ENCODE data around the gene PRKAR1B. TPM values are rescaled to one million over a fixed set of nuclear protein-coding genes. Genes with fewer than 3 reads are reported as not detected.

PRKAR1B gene
- total and polyA plus RNA-seq, 7 donors: 1.4 to 4.6 (median 1.9) TPM

DNA sequence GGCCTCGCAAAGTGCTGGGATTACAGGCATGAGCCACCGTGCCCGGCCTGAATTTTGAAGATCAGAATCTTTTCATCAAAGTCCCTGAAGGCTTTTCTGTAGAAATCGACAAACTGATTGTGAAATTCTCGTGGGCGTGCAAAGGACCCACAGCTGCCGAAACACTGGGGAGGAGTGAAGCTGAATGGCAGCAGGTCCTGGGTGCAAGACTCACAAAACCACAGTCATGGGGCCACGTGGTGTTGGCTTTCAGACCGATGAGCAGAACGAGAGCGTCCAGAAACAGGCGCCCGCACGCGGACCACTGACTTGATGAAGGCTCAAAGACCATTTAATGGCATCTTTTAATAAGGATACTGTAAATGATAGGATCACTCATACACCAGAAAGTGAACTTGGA lies 24.7 kb upstream of the PRKAR1B start:
- H3K4me1 ChIP-seq: no peaks in the 10 kb centered on the region
- intact Hi-C loops (cut with DNase I): no loop called here
- DNase-seq: peak in 1 of 2 donors; percentile 23
- WGBS, 3 donors: 86 to 88% (median 87%) methylated on average over 15 of the region's 15 CpGs
- H3K36me3 ChIP-seq (ENCODE audit: insufficient read depth in 1 of 2, low read depth in 1 of 2): peaks cover 1 to 29% of the 10 kb centered on the region in 2 donors
- no peak for ATAC-seq
- H3K27me3 ChIP-seq (ENCODE audit: insufficient read depth in 3 of 3, low read length in 2 of 3): no peaks in the 10 kb centered on the region
- no peak overlapping the region for H3K4me3 ChIP-seq
- H3K27ac ChIP-seq: no peak overlapping the region
- no peaks in the 10 kb centered on the region for H3K9me3 ChIP-seq
- TF ChIP-seq, protein P1, sequence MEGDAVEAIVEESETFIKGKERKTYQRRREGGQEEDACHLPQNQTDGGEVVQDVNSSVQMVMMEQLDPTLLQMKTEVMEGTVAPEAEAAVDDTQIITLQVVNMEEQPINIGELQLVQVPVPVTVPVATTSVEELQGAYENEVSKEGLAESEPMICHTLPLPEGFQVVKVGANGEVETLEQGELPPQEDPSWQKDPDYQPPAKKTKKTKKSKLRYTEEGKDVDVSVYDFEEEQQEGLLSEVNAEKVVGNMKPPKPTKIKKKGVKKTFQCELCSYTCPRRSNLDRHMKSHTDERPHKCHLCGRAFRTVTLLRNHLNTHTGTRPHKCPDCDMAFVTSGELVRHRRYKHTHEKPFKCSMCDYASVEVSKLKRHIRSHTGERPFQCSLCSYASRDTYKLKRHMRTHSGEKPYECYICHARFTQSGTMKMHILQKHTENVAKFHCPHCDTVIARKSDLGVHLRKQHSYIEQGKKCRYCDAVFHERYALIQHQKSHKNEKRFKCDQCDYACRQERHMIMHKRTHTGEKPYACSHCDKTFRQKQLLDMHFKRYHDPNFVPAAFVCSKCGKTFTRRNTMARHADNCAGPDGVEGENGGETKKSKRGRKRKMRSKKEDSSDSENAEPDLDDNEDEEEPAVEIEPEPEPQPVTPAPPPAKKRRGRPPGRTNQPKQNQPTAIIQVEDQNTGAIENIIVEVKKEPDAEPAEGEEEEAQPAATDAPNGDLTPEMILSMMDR (IDR thresholded peaks at IDR 0.05): no peak

DNA sequence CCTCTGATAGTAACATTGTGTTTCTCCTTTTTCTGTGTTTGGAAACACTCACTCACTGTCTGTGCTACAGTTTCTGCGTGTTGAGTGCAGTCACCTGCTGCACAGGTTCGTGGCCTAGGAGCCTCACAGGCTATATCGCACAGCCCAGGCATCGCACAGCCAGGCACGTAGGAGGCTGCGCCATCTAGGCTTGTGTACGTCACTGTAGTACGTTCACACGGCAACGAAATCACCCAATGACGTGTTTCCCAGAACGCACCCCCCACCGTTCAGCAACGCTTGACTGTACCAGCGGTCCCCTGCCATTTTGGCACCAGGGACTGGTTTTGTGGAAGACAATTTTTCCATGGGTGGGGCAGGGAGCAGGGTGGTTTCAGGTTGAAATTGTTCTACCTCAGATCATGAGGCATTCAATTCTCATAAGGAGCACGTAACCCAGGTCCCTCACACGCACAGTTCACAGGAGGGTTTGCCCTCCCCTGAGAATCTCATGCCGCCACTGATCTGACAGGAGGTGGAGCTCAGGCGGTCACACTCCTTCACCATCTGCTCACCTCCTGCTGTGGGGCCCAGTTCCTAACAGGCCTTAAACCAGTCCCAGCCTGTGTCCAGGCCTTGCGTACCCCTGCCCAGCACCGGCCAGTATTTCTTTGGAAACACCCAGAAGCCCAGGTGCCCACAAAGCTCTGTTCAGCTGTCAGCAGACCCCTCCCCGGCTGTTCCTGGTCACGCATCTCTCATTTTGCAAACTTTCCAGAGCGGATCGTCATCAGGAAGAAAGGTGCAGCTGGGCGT lies 23.2 kb upstream of the PRKAR1B start:
- intact Hi-C loops (cut with DNase I): no loop called here
- H3K9me3 ChIP-seq: no peaks in the 10 kb centered on the region
- DNase-seq (peak in 1 of 2 donors; percentile 12), ATAC-seq (no peak)
- H3K4me3 ChIP-seq: no peak overlapping the region
- WGBS, 3 donors: 94 to 97% (median 95%) methylated on average over 26 of the region's 26 CpGs
- H3K36me3 ChIP-seq (ENCODE audit: insufficient read depth in 1 of 2, low read depth in 1 of 2): peaks cover 0 to 24% of the 10 kb centered on the region in 2 donors
- no peak overlapping the region for H3K27ac ChIP-seq
- no peaks in the 10 kb centered on the region for H3K27me3 ChIP-seq (ENCODE audit: insufficient read depth in 3 of 3, low read length in 2 of 3)
- H3K4me1 ChIP-seq: no peaks in the 10 kb centered on the region
- TF ChIP-seq, protein P1 (IDR thresholded peaks at IDR 0.05): no peak

DNA sequence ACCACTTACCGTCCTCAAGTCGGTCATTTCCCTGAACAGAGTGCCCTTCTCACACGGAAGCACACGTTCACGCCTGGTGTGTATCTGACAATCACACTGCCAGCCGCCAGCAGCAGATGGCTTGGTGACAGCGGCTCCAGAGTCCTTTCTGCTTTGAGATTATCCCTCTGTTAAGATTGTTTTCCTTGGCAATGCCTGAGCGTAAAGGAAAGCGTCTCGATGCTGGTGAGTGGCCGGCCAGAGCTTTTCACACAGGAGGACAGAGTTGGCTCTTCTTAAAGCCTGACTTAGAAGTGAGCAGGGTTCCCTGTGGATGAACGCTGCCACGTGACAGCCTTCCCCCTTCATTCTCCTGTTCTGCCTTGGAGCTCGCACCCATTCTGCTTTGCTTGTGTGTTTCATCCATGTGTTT lies 22.1 kb upstream of the PRKAR1B start:
- intact Hi-C loops (cut with DNase I): loop anchor here in 1 of 2 donors (2.0 kb wide), 1 partner anchor 18 kb away; no protein-coding TSS in a partner anchor
- peaks cover 0 to 21% of the 10 kb centered on the region in 2 donors for H3K36me3 ChIP-seq (ENCODE audit: insufficient read depth in 1 of 2, low read depth in 1 of 2)
- TF ChIP-seq, protein P1 (IDR thresholded peaks at IDR 0.05): no peak
- H3K4me3 ChIP-seq: no peak overlapping the region
- no peaks in the 10 kb centered on the region for H3K4me1 ChIP-seq
- H3K9me3 ChIP-seq: no peaks in the 10 kb centered on the region
- no peak for ATAC-seq
- no peaks in the 10 kb centered on the region for H3K27me3 ChIP-seq (ENCODE audit: insufficient read depth in 3 of 3, low read length in 2 of 3)
- WGBS, 3 donors: 50 to 61% (median 54%) methylated on average over 14 of the region's 14 CpGs
- no peak overlapping the region for H3K27ac ChIP-seq
- peak in 1 of 2 donors; percentile 30 for DNase-seq

DNA sequence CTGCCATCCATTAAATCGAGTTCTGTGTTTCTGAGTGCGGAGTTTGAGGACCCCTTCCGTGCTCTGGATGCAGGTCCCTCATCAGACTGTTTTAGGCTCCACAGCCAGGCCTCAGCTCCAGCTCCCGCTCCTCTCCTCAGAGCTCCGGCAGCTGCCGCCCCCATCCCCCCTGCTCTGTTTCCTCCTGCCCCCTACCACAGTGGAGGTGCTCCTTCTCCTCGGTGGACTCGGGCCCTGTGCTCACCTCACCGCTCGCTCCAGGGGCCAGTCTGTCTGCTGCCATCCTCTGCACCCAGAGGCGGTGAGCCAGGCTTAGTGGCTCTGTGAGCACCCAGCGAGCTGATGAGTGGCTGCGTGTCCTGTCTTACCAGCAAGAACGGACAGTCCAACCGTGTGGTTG lies 21.4 kb upstream of the PRKAR1B start:
- intact Hi-C loops (cut with DNase I): loop anchor here in 1 of 2 donors (2.0 kb wide), 1 partner anchor 18 kb away; no protein-coding TSS in a partner anchor
- DNase-seq: peak in 1 of 2 donors; percentile 34
- Histone ChIP-seq H3K27me3 (ENCODE audit: insufficient read depth in 3 of 3, low read length in 2 of 3) (no peaks in the 10 kb centered on the region), H3K36me3 (ENCODE audit: insufficient read depth in 1 of 2, low read depth in 1 of 2) (peaks cover 0 to 18% of the 10 kb centered on the region in 2 donors), H3K9me3 (no peaks in the 10 kb centered on the region), H3K4me3 (no peak overlapping the region), H3K4me1 (no peaks in the 10 kb centered on the region), H3K27ac (no peak overlapping the region)
- WGBS, 3 donors: 90 to 94% (median 93%) methylated on average over 14 to 15 of the region's 15 CpGs
- ATAC-seq: no peak
- TF ChIP-seq, protein P1 (IDR thresholded peaks at IDR 0.05): no peak

Data from psoas muscle (tissue), 8 donors.